ENCODE results near the gene SEMA4D.

The SEMA4D gene

DNA sequence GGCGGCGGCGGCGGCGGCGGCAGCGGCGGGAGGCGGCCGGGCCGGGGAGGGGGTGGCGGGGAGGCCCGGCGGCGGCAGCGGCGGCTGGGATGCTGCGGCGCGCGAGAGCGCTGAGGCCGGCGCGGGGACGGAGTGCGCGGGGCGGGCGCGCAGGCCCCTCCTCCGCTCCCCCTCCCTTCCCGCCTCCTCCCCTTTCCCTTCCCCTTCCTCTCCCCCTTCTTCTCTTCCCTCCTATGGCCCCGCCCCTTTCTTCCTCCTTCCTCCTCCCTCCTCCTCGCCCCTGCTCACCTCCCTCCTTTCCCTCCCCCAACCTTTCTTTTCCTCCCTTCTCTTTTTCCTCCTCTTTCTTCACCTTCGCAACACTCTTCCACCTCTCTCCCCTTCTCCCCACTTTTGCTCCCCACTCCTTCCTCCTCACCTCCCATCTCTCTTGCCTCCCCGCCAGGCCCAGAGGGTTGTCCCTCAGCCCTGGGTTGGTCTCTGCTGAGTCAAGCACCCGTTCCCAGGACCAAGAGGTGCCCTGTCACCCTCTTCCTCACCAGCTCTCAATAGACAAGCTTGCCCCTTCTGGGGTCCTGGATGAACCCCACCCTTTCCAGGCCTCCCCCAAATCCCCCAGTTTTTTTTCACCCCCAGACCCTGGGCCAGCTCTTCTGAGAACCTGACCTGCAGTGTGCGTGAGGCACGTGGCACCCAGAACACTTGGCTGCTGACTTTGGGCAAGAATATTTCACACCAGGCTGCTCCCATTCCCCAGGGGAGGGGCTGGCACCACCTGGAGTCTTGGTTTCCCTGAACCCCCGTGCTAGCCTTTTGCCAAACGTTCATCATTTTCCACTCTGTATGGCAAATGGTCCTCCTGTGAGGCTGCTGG is at the start of gene SEMA4D:
TSS of gene SEMA4D (minus strand) at position 136 of the 874 bp plus-strand sequence. CDS start 92,657 bp downstream, outside the sequence.
- DNase-seq: no peak

- DNase-seq: no peak
Observed at GRCh38 chr9:89547000-89547399, 49.1 kb upstream of the SEMA4D start.

DNA sequence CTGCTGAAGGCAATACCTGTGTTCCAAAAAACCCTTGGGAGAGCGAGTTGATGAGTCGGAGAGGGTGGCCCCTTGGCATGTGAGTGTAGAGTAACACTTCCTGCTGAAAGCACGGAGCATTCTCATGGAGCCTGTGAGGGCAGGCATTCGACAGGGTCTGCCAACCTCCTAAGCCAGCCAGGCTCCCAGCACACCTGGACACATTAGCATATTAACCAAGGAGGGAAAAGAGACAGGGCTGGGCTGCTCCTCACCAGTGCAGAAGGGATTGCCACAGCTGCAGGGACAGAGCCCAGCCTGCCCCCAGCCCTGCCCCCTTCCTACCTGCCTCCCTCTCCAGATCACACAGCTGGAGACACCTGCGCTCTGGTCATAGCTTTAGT is 46.4 kb upstream of the SEMA4D start:
- no peak for DNase-seq

DNA sequence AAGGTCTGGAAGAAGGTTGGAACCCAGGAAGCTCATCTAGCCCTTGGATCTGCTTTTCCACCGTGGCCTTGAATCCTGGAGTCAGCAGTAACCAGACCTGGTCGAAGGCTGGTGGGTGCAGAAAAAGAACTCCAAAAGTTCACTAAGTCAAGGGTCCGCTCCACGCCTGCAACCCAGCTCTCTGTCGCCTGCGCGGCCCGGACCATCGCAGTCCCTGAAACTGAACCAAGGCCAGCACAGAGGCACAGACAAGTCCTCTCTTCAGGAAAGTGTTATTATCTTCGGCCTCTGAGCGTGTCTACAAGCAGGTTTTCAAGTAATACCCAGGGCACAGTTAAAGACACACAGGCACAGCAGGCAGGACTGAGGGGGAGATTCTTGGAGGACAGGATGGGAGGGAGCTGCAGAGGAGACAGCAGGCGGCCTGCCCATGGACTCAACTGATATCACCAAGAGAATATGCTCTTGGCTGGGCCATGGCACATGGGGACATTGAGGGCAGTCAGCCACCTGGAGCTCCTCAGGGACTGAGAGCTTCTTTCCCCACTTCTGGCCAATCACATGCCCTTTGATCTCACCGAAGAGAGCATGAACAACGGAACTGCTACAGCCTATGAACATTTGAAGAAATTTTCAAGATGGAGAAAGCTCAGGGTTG is 45.8 kb upstream of the SEMA4D start:
- DNase-seq: no peak

- DNase-seq: no peak
Observed at GRCh38 chr9:89543111-89543510, 45.2 kb upstream of the SEMA4D start.

- DNase-seq: no peak
Observed at GRCh38 chr9:89542401-89543021, 44.6 kb upstream of the SEMA4D start.

- no peak for DNase-seq
Observed at GRCh38 chr9:89541798-89542197, 43.9 kb upstream of the SEMA4D start.

DNA sequence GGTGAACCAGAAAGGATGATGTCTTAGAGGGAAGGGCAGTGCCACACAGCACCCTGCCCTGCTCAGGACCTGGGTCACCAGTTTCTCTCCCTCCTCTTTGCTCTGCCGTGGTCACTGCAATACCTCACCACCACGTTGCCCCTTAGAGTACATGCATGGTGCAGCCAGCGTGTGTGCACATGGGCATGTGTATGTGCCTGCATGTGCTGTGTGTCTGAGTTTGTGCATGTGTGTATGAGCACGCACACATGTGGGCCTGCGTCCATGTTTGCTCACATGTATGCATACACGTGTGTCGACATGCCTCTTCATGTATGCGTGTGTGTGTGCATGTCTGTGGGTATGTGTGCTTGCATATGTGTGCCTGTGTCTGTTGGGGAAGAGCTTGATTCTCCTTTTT is 41.5 kb upstream of the SEMA4D start:
- DNase-seq: no peak

GRCh38 chr9:89538871-89539270 is 41.0 kb upstream of the SEMA4D start:
- no peak for DNase-seq

DNA sequence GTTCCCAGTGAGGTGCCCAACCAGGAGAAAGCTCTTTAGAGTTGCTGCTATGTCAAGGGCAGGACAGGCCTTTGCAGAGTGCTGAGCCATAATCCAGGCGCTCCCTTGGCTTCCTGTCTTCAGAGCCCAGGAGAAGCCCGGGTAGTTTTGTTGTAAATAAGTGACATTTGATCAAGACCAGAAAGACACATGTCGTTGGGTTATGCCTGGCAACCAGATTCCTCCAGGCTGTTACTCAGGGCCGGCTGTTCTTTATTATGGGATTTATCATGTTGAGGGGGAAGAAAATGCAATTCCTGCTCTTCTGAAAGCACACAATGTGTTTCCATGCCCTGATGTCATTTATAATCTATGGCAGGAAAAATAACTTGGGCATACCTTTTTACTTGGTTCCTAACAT is 39.3 kb upstream of the SEMA4D start:
- no peak for DNase-seq

DNA sequence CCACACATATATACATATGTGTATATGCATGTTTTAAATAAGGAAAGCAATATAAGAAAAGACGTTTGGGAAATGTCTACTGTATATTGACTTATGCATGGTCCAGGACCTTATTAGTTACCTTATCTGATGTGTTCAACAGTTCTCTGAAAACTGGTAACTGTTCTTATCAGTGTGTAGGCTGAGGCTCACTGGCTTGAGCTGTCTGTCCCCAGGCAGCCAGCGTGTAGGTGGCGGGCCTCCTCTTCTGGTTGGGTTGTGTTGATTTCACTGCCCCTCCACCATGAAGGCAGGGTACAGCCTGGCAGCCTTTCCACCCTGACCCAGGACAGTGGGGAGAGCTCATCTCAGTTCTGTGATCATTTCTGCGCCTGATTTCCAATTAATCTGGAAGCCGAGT is 38.7 kb upstream of the SEMA4D start:
- no peak for DNase-seq

- no peak for DNase-seq
Observed at GRCh38 chr9:89536145-89536574, 38.2 kb upstream of the SEMA4D start.

DNA sequence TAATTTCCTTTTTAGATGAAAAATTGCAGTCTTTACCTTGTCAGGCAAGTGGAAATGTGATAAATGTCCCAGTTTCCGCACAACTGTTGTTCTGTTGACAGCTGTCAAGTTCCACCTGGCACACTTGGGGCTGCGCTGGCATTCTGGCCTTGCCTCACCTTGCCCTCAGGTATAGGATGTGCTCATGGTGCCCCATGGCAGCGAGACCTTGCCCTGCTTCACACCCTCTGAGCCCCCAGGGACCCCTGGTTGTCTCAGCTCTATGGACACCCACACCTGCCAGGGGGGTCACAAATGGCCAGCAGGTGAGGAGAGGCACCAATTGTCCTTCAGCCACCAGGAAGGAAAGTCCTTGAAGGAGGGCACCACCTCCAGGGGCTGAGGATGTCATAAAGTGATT is 37.5 kb upstream of the SEMA4D start:
- no peak for DNase-seq

- DNase-seq: no peak
Observed at GRCh38 chr9:89534515-89535287, 36.8 kb upstream of the SEMA4D start.

DNA sequence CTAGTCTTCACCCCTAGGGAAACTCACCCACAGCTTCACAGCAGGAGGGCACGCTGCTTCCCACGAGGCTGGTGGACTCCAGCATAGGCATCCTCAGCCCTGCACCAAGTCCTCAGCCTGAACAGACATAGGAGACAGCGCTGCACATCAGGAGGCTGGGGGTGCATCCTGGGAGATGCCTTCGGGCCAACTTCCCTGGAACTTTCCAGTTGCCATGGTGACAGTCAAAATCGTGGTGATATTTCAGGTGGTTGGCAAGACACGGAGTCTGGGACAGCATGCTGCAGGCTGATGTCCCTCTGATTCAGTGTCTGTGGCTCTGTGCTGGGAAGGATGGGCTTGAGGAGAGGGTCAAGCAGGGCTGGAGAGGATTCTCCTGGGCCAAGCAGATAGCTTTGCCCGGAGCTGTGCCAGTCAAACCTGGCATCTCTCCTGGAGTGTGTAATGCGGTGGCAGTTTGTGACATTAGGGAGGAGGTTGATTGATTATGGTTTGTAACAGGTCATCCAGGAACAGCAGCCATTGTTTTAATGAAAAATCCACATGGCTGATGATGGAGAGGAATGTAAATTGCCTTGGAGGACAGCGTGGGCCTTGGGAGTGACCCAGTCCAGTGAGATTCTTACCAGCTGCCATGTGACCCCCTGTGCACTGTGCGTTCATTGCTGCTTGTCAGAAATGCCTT is 35.6 kb upstream of the SEMA4D start:
- DNase-seq: no peak

GRCh38 chr9:89532944-89533343 is 35.0 kb upstream of the SEMA4D start:
- DNase-seq: no peak

DNA sequence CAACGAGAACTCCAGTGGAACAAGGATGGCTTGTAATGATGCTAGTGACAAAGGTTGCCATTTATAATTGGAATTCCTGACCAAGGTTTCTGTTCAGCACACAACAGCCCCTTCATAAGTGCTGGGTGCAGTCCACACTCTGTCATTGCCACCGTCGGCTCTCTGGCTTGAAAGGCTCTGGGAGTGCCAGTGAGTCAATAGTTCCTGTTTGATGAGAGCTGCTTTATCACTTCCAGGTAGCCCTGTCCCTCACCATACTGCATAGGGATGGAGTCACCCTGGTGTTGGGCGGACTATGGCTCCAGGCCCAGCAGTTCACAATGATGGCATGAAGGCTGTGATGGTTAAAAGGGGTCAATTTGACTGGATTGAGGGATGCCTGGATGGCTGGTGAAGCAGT is 34.6 kb upstream of the SEMA4D start:
- DNase-seq: no peak

DNA sequence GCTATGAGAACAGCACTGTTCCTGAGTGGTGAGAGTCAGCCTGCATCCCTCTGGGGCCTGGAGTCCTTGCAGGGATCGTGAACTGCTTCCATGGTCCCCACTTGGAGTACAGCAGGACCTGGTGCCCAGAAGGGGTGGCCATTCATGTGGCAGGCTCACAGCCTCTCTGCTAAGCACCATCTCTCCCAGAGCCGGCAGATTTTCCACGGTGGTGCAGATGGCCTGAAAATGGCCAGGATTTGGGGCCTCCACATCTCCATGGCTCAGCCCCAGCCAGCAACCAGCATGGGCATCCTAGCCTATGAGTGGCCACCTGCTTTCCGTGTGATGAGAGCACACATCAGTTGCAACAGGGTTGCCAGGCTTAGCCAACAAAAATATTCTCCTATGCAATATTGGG is 33.9 kb upstream of the SEMA4D start:
- no peak for DNase-seq

GRCh38 chr9:89530726-89531125 is 32.8 kb upstream of the SEMA4D start:
- DNase-seq: no peak

DNA sequence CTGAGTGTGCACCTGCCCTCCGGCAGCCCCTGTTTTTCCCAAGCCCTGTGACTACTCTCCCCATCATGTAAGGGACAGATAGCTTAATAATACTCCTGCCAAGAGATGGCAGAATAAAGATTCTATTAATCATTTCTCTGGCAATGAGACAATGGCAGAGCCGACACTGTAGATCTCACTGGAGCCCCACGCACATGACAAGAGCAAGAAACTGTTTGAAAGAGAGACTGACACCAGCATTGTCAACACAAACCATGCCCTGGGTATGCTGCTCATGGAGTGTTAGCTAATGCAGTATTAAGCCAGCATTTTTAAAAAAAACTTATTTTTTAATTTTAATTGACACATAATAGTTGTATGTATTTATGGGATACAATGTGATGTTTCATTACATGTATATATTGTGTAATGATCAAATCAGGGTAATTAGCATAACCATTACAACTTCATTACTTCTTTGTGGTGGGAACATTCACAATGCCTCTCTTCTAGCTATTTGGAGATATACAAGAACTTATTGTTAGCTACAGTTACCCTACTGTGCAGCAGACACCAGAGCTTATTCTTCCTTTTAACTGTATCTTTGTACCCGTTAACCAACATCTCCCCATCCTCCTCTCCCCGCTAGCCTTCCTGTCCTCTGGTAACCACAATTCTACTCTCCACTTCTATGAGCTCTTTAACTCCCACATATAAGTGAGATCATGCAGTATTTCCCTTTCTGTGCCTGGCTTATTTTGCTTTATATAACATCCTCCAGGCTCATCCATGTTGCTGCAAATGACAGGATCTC is 31.5 kb upstream of the SEMA4D start:
- no peak for DNase-seq

GRCh38 chr9:89528540-89528939 is 30.6 kb upstream of the SEMA4D start:
- no peak for DNase-seq

GRCh38 chr9:89528131-89528530 is 30.2 kb upstream of the SEMA4D start:
- no peak for DNase-seq
